Thoracic aorta (tissue), 2 donors: ENCODE data around the gene HPCAL1. TPM values are rescaled to one million over a fixed set of nuclear protein-coding genes. Genes with fewer than 3 reads are reported as not detected.
A peak's percentile ranks its signal among the peaks of the same experiment; 100 is the strongest.

Source experiments
- ATAC-seq: fragments of 150-250 bp; one replicate; pipeline ENCODE4 v1.8.0; 2017; ENCODE audit warnings: low read depth; ENCODE audit not compliant: insufficient number of reproducible peaks, low FRiP score
- DNase-seq: peaks from one replicate; pipeline ENCODE4 v3.0.0-alpha.2; 2020; ENCODE audit warnings: low spot score
- H3K27ac ChIP-seq, 2 donors: fragments of 200-600 bp; sonication (generic); 1 replicate in 1 of 2; 2 replicates in 1 of 2; pipeline ENCODE4 v1.5.1; 2016; ENCODE audit warnings: mild to moderate bottlenecking in 2 of 2, moderate library complexity in 2 of 2
- H3K27me3 ChIP-seq: fragments of 200-600 bp; sonication (generic); replicated peaks from 2 replicates; pipeline ENCODE4 v1.6.0; 2016; ENCODE audit warnings: mild to moderate bottlenecking; ENCODE audit not compliant: insufficient read depth
- H3K36me3 ChIP-seq: fragments of 200-600 bp; sonication (generic); one replicate; pipeline ENCODE4 v1.5.1; 2016
- H3K4me1 ChIP-seq, 2 donors: fragments of 200-600 bp; sonication (generic); 1 replicate in 1 of 2; 2 replicates in 1 of 2; pipeline versions ENCODE4 v1.5.1 to v1.6.0; 2016; ENCODE audit warnings: low read depth in 2 of 2, mild to moderate bottlenecking in 1 of 2; ENCODE audit not compliant: control insufficient read depth in 1 of 2
- H3K4me3 ChIP-seq: fragments of 200-600 bp; sonication (generic); 2 replicates; pipeline ENCODE4 v1.5.1; 2016; ENCODE audit warnings: mild to moderate bottlenecking
- H3K9me3 ChIP-seq: fragments of 200-600 bp; sonication (generic); 2 replicates; pipeline ENCODE4 v1.5.1; 2016
- total RNA-seq, 2 donors: library from RNA; depleted of rRNA; stranded (reverse); fragments of >200 nt; gene quantifications; one replicate each; pipeline versions ENCODE4 v1.1.0 to v1.2.3, GENCODE V29; 2016
- TF ChIP-seq, protein P1 (sequence below): fragments of 200-600 bp; sonication (generic); IDR thresholded peaks from one replicate; pipeline ENCODE4 v1.5.1; 2019; ENCODE audit warnings: antibody characterized with exemption

HPCAL1 gene
- total RNA-seq, 2 donors from 2014 or later: 34.6 to 50.2 TPM

DNA sequence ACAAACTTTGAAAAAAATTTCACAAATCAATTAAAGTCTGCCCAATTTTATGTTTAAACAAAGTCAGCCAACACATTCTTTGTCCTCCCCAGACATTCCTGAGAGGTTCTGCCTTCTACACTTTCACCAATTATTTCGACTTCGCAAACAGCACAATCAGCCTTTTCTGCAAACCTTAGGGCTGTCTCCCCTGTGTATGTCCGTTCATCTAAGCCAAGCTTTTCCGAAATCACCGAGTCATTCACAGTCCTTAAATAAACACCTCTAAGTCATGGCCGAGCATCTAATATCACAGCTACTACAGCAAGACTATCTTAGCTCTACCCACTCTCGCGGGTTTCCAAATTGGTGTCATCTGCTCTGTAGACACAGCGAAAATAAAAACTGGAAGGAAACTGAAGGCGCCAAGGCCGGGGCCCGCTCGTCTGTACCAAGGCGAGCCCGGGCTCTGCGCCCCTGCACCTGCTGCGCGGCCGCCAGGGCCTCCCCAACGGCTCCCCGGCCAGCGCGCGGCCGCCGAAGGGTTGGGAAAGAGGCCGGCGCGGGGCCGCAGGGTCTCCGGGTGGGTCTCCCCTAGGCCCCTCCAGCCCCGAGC, 144.7 kb downstream of the HPCAL1 start:
- H3K4me1 ChIP-seq: peaks cover 14 to 56% of the 10 kb centered on the region in 2 donors
- no peaks in the 10 kb centered on the region for H3K27me3 ChIP-seq
- DNase-seq (no peak), ATAC-seq (peak; percentile 3)
- H3K36me3 ChIP-seq: peaks cover 20% of the 10 kb centered on the region
- TF ChIP-seq, protein P1, sequence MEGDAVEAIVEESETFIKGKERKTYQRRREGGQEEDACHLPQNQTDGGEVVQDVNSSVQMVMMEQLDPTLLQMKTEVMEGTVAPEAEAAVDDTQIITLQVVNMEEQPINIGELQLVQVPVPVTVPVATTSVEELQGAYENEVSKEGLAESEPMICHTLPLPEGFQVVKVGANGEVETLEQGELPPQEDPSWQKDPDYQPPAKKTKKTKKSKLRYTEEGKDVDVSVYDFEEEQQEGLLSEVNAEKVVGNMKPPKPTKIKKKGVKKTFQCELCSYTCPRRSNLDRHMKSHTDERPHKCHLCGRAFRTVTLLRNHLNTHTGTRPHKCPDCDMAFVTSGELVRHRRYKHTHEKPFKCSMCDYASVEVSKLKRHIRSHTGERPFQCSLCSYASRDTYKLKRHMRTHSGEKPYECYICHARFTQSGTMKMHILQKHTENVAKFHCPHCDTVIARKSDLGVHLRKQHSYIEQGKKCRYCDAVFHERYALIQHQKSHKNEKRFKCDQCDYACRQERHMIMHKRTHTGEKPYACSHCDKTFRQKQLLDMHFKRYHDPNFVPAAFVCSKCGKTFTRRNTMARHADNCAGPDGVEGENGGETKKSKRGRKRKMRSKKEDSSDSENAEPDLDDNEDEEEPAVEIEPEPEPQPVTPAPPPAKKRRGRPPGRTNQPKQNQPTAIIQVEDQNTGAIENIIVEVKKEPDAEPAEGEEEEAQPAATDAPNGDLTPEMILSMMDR: no peak
- H3K4me3 ChIP-seq: peak overlapping the region; percentile 79
- peak overlapping the region; percentile 92 to 93 for H3K27ac ChIP-seq
- no peaks in the 10 kb centered on the region for H3K9me3 ChIP-seq

DNA sequence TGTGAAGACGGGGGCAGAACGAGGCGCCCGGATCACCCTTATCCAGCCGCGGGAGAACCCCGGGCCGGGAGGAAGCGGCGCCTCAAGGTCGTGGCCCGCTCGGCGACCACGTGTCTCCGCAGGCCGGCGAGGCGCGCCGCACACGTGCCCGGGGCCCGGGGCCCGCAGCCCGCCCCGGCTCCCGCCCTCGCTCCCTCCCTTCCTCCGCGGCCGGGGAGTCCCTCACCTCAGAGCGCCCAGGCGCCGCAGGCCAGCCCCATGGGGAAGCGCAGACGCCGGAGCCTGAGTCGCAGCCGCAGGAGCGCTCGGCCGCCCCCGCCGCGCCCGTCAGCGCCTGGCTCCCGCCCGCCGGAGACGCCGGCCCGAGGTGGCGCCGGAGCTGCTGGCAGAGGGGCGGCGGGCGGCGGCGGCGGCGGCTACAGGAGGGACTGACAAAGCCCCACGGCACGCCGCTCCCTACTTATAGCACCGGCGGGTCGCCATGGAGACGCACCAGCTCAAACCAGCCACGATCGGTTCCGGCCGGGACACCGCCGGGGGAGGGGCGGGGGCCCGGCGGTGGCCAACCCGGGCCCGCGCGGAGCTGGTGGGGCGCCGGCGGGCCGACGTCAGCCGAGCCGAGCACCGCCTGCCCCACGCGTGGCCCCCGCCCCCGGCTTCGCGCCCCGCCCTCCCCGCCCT, 145.3 kb downstream of the HPCAL1 start, which contains the start of gene ODC1:
TSS of gene ODC1 (minus strand) at position 433 of the 681 bp plus-strand sequence. CDS start 3,295 bp downstream, outside the sequence.
- peak; percentile 97 for DNase-seq
- Histone ChIP-seq H3K4me3 (peak within 1 kb of the TSS; percentile 99), H3K36me3 (peaks cover 14% of the 10 kb centered on the region), H3K27me3 (no peaks in the 10 kb centered on the region), H3K9me3 (no peaks in the 10 kb centered on the region), H3K27ac (peak within 1 kb of the TSS; percentile 93 to 97), H3K4me1 (peaks cover 14 to 57% of the 10 kb centered on the region in 2 donors)
- TF ChIP-seq, protein P1: no peak
- ATAC-seq: peak; percentile 81

GRCh38 chr2:10448576-10449485, 146.1 kb downstream of the HPCAL1 start:
- Histone ChIP-seq H3K36me3 (peaks cover 6% of the 10 kb centered on the region), H3K27ac (peak overlapping the region; percentile 84 to 97), H3K9me3 (no peaks in the 10 kb centered on the region), H3K4me1 (peaks cover 14 to 59% of the 10 kb centered on the region in 2 donors), H3K4me3 (peak overlapping the region; percentile 99), H3K27me3 (no peaks in the 10 kb centered on the region)
- ATAC-seq: peak; percentile 77
- peak; percentile 21 for DNase-seq
- TF ChIP-seq, protein P1: peak; percentile 17

- peak overlapping the region; percentile 99 for H3K4me3 ChIP-seq
- H3K27me3 ChIP-seq: no peaks in the 10 kb centered on the region
- TF ChIP-seq, protein P1: no peak
- H3K27ac ChIP-seq: no peak overlapping the region
- DNase-seq (no peak), ATAC-seq (no peak)
- H3K9me3 ChIP-seq: no peaks in the 10 kb centered on the region
- peaks cover 16 to 64% of the 10 kb centered on the region in 2 donors for H3K4me1 ChIP-seq
- no peaks in the 10 kb centered on the region for H3K36me3 ChIP-seq
Observed at GRCh38 chr2:10449486-10449831, 146.8 kb downstream of the HPCAL1 start.
